HG02938 (cell line): Measurements from ENCODE around the gene BRI3.

Experiments used
- ATAC-seq: cut with Tn5 transposase; IDR thresholded peaks from one replicate; pipeline ENCODE4 v1.9.1; 2021; ENCODE audit warnings: mild to moderate bottlenecking, moderate library complexity; ENCODE audit not compliant: unreplicated experiment

BRI3 gene

DNA sequence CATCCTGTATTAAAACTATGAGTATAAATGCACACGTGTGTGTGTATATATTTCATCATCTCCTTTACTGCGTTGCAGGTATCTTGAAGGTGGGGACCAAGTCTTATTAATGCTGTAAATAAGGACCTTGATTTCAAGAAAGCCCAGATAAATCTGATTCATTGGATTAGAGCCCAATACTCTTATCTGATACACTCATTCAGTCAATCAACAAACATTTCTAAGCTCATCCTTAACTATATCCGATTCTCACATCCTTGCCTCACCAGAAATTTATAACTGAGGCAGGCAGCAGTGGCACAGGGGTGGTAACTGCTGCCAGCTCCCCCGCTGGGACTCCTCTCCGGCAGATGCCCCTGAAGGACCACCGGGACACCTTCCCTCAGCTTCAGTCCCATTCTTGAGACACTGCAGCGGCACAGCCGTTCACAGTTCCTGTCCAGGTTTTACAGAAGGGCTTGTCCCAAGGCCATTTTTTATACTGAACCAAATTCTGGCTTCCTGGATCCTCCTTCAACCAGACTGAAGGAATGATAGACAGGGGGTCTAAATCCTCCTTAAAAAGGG, 54.0 kb downstream of the BRI3 start:
- no peak for ATAC-seq

DNA sequence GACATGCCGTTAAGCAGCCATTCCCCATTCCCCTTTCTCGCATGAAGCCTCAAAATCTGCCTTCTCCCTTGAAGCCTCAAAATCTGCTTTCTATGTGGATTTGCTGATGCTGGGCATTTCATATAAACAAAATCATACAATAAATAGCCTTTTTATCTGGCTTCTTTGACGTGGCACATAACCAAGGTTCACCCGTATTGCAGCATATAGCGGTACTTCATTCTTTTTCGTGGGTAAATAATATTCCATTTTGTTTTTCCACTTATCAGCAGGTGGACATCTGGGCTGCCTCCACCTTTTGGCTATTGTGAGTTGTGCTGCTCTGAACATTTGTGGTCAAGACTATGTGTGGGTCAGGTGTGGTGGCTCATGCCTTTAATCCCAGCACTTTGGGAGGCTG, 57.0 kb downstream of the BRI3 start:
- no peak for ATAC-seq

GRCh38 chr7:98339043-98339442, 57.6 kb downstream of the BRI3 start:
- no peak for ATAC-seq

GRCh38 chr7:98341106-98341505, 59.6 kb downstream of the BRI3 start:
- no peak for ATAC-seq
